Cardiac septum (tissue), 1 donor: ENCODE results near the gene ST7. TPM values are rescaled to one million over a fixed set of nuclear protein-coding genes. Genes with fewer than 3 reads are reported as not detected.
"Not testable (repeated sequence)": the region's sequence is repeated elsewhere in the genome, so short reads cannot be mapped to it uniquely, and the experiment has no call there.

ENCODE experiments used
- DNase-seq: peaks from one replicate; pipeline ENCODE4 v3.0.0-alpha.2; 2020; ENCODE audit warnings: low spot score
- intact Hi-C: fragments of 100-400 bp; cut with DNase I; formaldehyde crosslinking; loops from one replicate; pipeline ENCODE4 v1.14.0; 2022
- total RNA-seq: library from RNA; stranded (reverse); fragmentation: NEBNext Ultra II Directional; extraction: Animal tissue kit (Norgen Biotek cat#: 25700); gene quantifications from one replicate; pipeline ENCODE4 v1.2.1, GENCODE V29; 2021
- donor health status: DM: no; HTN: no; CAD: no.

ST7 gene
- total RNA-seq, 1 donor from 2014 or later: 23.4 TPM

GRCh38 chr7:117018713-117019112, 65.4 kb downstream of the ST7 start:
- DNase-seq: no peak
- intact Hi-C loops: loop anchor here (5.0 kb wide), 1 partner anchor 66 kb away; the partner anchor contains the start of gene ST7

DNA sequence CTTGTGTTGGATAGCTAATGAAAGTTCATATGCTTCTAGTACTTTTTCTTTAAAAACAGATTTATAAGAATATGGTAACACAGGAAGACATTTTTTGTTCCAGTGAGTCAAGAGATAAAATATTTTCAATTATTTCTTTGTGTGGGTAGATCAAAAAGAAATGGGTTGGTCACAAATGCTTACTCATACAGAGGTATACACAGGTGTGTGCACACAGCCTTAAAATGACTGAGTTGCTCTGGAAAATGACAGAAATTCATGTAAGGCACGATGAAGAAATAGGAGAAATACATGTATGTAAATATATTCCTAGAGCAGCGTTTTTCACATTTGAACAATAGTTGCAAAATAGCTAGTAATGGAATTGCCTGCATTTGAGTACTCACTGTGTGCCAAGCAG, 66.0 kb downstream of the ST7 start:
- intact Hi-C loops: loop anchor here (5.0 kb wide), 1 partner anchor 67 kb away; the partner anchor contains the start of gene ST7
- DNase-seq: no peak

DNA sequence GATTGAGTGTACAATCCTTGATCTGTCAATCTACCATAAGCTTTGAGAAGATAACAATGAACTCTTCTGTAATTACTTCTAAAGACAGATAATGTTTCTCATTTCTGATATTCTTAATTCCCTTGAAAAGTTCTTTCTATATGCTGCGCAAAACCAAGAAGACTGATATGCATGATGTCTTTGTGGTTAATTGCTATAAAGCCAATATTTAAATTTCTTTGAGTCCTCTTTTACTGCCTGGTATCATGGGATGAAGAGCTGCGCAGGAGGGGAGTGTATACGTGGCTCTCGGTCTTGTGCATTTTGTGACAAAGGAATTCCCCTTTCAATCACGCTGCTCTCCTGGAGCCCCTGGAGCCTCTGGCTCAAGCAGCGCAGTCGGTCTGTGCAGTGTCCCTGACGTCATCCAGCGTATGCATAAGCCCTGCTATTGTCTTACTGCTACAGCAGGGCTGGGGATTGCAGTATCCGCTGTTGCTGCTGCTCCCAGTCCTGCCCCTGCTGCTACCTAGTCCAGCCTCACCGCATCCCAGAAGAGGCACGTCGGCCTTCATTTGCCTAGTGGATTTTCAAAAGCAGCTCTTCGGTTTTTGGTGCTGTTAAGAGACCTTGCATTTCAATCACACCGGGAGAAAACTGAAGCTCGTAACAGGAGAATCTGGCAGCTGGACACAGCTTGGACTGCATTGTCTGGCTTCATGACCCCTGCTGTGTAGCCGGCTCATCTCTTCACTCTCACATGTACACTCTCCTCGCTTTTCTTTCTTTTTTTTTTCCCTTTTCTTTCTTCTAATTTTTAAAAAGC, 66.7 kb downstream of the ST7 start:
- intact Hi-C loops: loop anchor here (5.0 kb wide), 1 partner anchor 68 kb away; the partner anchor contains the start of gene ST7
- peak; percentile 90 for DNase-seq

DNA sequence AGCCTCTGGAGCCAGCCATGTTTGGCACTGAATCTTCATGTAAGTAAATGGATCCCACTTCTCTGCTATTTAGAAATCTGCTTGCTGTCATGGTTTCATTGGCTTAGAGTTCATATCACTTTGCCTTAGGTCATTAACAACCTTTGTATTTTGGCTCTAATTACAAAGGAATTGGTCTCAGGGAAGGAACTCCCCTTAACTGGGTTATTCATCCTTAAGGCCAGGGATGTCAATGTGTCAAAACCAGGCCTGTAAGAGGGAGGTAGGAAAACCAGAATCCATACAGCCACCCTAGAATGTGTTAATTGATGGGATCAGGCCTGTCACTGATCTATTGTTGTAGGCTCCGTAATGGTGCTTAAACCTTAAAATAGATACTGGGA, 67.3 kb downstream of the ST7 start:
- no peak for DNase-seq
- intact Hi-C loops: no loop called here

- no peak for DNase-seq
- intact Hi-C loops: no loop called here
These were observed 68.1 kb downstream of the ST7 start for GRCh38 chr7:117021366-117021765.

- no peak for DNase-seq
- intact Hi-C loops: no loop called here
These were observed 68.7 kb downstream of the ST7 start for GRCh38 chr7:117021986-117022385.

DNA sequence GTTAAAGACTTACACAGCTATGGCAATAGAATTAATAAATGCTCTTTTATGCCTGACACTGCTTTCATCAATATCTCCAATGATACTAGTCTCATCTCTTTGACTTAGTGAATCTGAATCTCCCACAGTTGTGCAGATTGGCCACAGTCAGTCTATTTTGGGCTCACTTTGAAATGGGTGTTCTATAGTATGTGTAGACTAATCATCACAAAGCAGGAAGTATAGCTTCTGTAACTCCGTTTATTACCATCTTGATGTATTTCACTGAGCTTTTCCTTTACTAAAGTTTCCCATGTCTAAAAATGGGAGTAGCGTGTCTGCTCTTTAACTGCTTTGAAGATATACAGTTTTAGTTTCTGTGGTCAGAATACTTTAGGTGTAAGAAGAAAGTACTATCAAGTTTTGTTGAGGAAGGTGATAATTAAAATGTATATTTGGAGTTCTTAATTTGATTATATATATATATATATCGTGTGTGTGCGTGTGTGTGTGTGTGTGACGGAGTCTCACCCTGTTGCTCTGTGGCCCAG, 70.1 kb downstream of the ST7 start:
- intact Hi-C loops: no loop called here
- DNase-seq: no peak

DNA sequence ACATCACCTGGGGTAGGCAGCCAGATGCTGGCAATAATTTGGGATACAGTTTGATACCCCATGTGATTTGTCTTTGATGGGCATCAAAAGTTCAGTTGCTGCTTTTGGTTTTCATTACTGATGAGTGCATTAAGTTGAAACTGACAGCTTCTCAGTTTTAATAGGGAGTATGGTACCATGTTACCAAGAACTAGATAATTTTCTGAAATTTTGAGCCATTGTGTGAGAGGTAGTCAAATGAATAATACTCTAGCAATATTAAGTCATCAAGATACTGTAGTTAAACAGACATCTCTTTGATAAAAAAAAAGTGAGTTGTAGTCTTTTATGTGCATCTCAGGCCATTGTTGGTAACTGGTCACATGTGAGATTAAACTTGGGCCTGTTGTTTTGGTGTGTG, 71.5 kb downstream of the ST7 start:
- DNase-seq: no peak
- intact Hi-C loops: no loop called here

- no peak for DNase-seq
- intact Hi-C loops: no loop called here
These were observed 72.6 kb downstream of the ST7 start for GRCh38 chr7:117025891-117026290.

DNA sequence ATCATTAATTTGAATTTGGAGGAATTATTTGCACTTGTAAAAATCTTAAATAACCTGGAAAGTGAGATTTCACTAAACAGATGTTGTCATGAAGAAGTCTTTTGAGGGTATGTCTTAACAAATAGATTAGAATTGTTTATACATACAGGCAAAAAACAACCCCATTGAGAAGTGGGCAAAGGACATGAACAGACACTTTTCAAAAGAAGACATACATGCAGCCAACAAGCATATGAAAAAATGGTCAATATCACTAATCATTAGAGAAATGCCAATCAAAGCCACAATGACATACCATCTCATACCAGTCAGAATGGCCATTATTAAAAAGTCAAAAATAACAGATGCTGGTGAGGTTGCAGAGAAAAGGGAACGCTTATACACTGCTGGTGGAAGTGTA, 77.0 kb downstream of the ST7 start:
- intact Hi-C loops, DNase-seq: not testable (repeated sequence)

GRCh38 chr7:117030793-117031192, 77.5 kb downstream of the ST7 start:
- DNase-seq, intact Hi-C loops: not testable (repeated sequence)

DNA sequence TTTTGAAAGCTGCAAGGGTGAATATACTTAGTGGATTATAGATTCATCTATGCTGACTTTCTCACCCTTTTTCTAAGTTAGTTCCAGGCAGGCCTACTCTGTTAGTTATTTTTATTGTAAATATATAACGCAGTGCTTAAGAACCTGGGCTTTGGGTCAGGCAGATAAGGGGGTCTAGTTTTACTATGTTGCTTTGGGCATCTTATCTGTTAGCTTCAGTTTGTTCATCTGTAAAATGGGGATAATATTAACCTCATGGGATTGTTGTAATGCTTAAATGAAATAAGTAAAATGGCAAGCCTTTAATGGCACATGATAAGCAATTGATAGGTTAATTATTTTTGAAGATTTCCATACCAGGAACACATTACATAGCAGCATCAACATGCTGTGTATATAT, 79.5 kb downstream of the ST7 start:
- no peak for DNase-seq
- intact Hi-C loops: no loop called here

GRCh38 chr7:117034851-117035464, 81.7 kb downstream of the ST7 start:
- intact Hi-C loops: no loop called here
- DNase-seq: no peak

DNA sequence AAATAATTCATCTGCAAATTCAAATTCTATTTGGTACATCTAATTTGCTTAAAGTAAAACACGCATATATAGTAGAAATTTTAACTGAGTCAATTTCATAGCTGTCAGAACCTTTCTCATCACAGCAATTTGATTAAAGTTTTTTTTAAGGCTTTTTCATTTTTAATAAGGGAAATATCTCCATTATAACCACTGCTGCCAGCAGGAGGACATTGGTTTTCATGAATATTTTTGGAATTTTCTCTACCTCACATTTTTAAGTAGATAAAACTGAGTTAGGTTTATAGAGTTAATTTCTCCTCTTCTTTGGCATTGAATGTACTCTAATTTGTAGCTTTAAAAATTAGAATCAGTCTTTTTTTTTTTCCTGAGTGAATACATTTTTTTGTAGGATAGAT, 82.2 kb downstream of the ST7 start:
- intact Hi-C loops: no loop called here
- DNase-seq: no peak

DNA sequence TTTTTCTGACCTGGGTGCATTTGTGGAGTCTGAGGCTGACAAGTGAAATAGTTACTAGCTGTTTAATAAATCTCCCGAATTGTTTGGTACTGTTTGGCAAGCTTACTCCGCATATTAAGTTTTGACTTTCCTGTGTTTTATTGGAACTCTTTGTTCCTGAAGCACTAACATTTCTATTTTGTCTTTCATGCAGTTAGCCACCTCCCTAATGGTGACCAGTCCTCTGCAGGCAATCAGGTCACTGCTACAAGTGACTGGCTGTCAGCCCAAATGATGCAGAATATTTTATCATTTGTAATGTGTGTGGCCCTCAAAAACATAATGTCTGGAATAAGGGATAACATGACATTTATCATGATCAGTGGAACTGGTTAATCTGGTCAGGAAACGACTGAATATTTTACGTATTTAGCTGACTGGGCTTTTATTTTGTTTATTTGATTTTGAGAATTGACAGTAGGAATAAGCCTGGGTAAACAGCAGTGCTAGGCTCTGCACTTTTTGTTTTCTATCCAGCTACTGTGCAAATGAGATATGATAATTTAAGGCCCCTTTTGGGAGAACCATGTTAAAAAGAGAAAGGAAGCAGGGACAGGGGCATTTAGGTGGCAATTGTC, 82.9 kb downstream of the ST7 start:
- intact Hi-C loops: no loop called here
- DNase-seq: no peak

DNA sequence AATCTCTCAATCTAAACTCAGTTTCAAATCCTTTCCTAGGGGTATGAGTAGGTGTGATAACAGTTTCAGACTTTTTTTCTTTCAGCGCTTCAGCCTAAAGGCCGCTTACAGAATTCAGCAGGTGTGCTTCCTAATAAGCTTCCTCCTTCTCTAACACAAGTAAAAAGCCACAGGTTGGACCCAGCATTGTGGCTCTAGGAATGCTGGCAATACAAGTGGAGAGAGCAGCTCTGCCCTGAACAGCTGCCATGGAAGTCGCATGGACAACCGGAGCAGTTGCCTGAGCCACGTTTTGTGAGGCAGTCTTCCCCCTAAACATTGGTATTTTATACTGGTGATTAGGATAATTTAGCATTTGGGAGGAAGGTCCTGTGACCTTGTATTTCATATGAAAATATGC, 83.5 kb downstream of the ST7 start:
- intact Hi-C loops: no loop called here
- DNase-seq: no peak

GRCh38 chr7:117038408-117038807, 85.1 kb downstream of the ST7 start:
- intact Hi-C loops: no loop called here
- no peak for DNase-seq

DNA sequence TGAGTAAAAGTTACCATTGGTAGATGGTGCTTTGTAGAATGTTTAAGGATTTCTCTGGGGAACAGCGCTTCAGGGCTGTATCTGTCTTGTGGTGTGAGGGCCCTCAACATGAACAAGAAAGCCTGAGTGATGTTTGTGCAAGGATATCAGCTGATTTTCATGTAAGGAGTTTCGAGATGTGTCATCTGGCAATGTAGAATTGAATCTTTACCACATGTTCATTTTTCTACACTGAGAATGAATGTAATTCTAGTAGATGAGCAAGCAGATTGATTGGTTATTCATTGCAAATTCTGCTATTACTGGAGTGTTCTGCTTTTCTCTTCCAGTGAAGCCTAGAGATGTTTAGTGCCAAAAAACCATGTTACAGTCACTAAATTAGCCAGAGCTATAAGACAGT, 87.7 kb downstream of the ST7 start:
- intact Hi-C loops: loop anchor here (10.0 kb wide), 1 partner anchor 74 kb away; no protein-coding TSS in a partner anchor
- no peak for DNase-seq

DNA sequence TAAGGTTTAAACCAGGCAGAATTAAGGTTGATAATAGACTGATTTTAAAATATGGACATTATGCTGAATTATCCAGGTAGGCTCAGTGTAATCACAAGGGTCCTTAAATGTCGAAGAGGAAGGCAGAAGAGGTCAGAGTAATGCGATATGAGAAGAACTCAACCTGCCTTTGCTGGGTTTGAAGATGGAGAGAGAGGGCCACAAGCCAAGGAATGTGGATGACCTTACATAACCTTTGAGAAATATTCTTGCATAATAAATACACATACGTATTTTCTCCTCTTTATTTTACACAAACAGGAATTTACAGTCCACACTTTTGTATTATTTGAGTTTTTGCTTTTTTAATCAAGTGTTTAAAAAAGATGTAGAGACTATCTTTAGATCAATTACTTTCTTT, 88.5 kb downstream of the ST7 start:
- intact Hi-C loops: loop anchor here (10.0 kb wide), 1 partner anchor 73 kb away; no protein-coding TSS in a partner anchor
- no peak for DNase-seq

GRCh38 chr7:117043108-117043825, 90.0 kb downstream of the ST7 start:
- intact Hi-C loops: loop anchor here (10.0 kb wide), 1 partner anchor 72 kb away; no protein-coding TSS in a partner anchor

More at GRCh38 chr7:117043108-117043825, 90.0 kb downstream of the ST7 start:
- no peak for DNase-seq
